ENCODE measurements around the gene AKR1B1. TPM values are rescaled to one million over a fixed set of nuclear protein-coding genes. Genes with fewer than 3 reads are reported as not detected.

The AKR1B1 gene
- total RNA-seq, 1 experiment from 2014 or later = 1.6 TPM

GRCh38 chr7:134444198-134444960 is 14.5 kb downstream of the AKR1B1 start:
- DNase-seq (peak; percentile 74), ATAC-seq (peak; percentile 81)
- Histone ChIP-seq H4K20me1 (ENCODE audit: low read length) (no peaks in the 10 kb centered on the region), H3K9me3 (ENCODE audit: low read length) (no peaks in the 10 kb centered on the region), H3F3A (ENCODE audit: low read length, unreplicated experiment) (peaks cover 4% of the 10 kb centered on the region), H3K4me1 (ENCODE audit: insufficient read depth, low read length) (peaks cover 37% of the 10 kb centered on the region), H3K27ac (ENCODE audit: low read length) (0 out of 2 replicates have a peak overlapping the region, but pooled peaks have one; percentile 2), H3K4me2 (ENCODE audit: low read length) (peak overlapping the region; percentile 33; the same call in 1 of the 2 replicates), H3K27me3 (ENCODE audit: low read length) (no peaks in the 10 kb centered on the region), H3K4me3 (ENCODE audit: low read length) (no peak overlapping the region), H3K79me2 (ENCODE audit: low read length) (no peaks in the 10 kb centered on the region), H3K9me2 (replicated peaks; ENCODE audit: low read length) (no peaks in the 10 kb centered on the region), H2AFZ (ENCODE audit: low read length) (peak overlapping the region; percentile 57), H3K9ac (ENCODE audit: low read length) (no peak overlapping the region), H3K36me3 (ENCODE audit: low read depth, low read length) (no peaks in the 10 kb centered on the region)
- intact Hi-C loops (cut with micrococcal nuclease) = loop anchor here (1.0 kb wide), 2 partner anchors 34 to 69 kb away; no protein-coding TSS in a partner anchor
- ChIA-PET POLR2A (ENCODE audit: unreplicated experiment) (no interaction called here), CTCF (interaction anchor here (0.6 to 1.9 kb wide), 5 partner anchors 11 to 70 kb away, joined by 4 to 13 read pairs (median 4); no protein-coding TSS in a partner anchor)
- BruUV-seq (replicated peaks) = no TSS peak
- TF ChIP-seq CTCF (conservative IDR thresholded peaks at IDR 0.05; ENCODE audit: low read depth, low read length) (peak; percentile 76), EZH2 (IDR thresholded peaks at IDR 0.05; ENCODE audit: low read length, unreplicated experiment) (no peak), EZH2phosphoT487 (IDR thresholded peaks at IDR 0.05; ENCODE audit: borderline replicate concordance, low read length) (no peak)

DNA sequence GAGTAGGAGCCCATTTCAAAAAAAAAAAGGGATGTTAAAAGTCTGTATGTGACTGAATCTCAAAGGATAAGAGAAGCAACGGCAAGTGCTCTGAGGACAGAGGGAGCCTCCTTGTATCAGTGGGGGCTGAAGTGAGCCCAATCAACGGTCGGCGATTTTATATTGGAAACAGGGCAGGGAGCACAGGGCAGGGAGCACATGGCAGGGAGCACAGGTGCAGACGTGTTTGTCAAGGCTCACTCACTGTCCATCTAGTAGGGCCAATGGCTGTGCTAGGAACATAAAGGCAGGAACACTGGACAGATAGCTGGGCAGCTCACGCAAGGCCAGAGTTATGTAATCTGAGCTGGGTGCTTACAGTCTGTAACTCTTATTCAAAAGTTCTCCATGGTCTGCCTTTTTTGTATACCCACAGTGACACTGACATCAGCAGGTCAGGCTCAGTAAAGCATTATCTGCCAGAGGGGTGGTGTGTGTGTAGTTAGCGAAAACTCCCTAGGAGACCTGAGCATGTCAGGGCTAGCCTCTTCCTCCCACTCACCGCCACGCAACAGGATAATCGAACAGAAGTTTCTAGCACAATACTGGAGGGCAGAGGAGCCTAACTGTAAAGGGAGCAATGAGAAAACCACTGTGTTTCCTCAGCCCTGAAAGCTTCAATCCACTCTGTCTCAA is 15.4 kb downstream of the AKR1B1 start:
- DNase-seq (no peak), ATAC-seq (no peak; the same call in 1 of the 2 replicates)
- H3K79me2 ChIP-seq (ENCODE audit: low read length) = no peaks in the 10 kb centered on the region
- intact Hi-C loops (cut with micrococcal nuclease) = loop anchor here (1.0 kb wide), 2 partner anchors 35 to 70 kb away; no protein-coding TSS in a partner anchor
- no peak overlapping the region for H3K4me3 ChIP-seq (ENCODE audit: low read length)
- peak overlapping the region; percentile 15; the same call in 1 of the 2 replicates for H3K4me2 ChIP-seq (ENCODE audit: low read length)
- POLR2A ChIA-PET (ENCODE audit: unreplicated experiment) = no interaction called here
- H3K27ac ChIP-seq (ENCODE audit: low read length) = no peak overlapping the region
- TF ChIP-seq CTCF (conservative IDR thresholded peaks at IDR 0.05; ENCODE audit: low read depth, low read length) = no peak
- no peak for TF ChIP-seq EZH2phosphoT487 (IDR thresholded peaks at IDR 0.05; ENCODE audit: borderline replicate concordance, low read length)
- no peak for TF ChIP-seq EZH2 (IDR thresholded peaks at IDR 0.05; ENCODE audit: low read length, unreplicated experiment)
- H3F3A ChIP-seq (ENCODE audit: low read length, unreplicated experiment) = no peaks in the 10 kb centered on the region
- H4K20me1 ChIP-seq (ENCODE audit: low read length) = no peaks in the 10 kb centered on the region
- H3K4me1 ChIP-seq (ENCODE audit: insufficient read depth, low read length) = peaks cover 29% of the 10 kb centered on the region
- no peaks in the 10 kb centered on the region for H3K27me3 ChIP-seq (ENCODE audit: low read length)
- BruUV-seq (replicated peaks) = no TSS peak
- CTCF ChIA-PET = interaction anchor here (1.4 to 1.9 kb wide), 2 partner anchors 11 to 71 kb away, joined by 6 to 13 read pairs; no protein-coding TSS in a partner anchor
- H3K9ac ChIP-seq (ENCODE audit: low read length) = no peak overlapping the region
- H3K36me3 ChIP-seq (ENCODE audit: low read depth, low read length) = no peaks in the 10 kb centered on the region
- no peaks in the 10 kb centered on the region for H3K9me3 ChIP-seq (ENCODE audit: low read length)
- no peaks in the 10 kb centered on the region for H3K9me2 ChIP-seq (replicated peaks; ENCODE audit: low read length)
- peak overlapping the region; percentile 57 for H2AFZ ChIP-seq (ENCODE audit: low read length)
